ENCODE data around the gene CORIN. TPM values are rescaled to one million over a fixed set of nuclear protein-coding genes. Genes with fewer than 3 reads are reported as not detected.

The CORIN gene
- total and polyA plus RNA-seq, 2 donors (not counting 3 experiments of a cell fraction or from before 2014, with no cell fraction given): 0.07 to 0.40 TPM

- Histone ChIP-seq H3K36me3 (ENCODE audit: control insufficient read depth in 2 of 2, extremely low read depth in 1 of 2, insufficient read depth in 2 of 2, low read length in 2 of 2) (no peaks in the 10 kb centered on the region), H4K20me1 (replicated peaks; ENCODE audit: control insufficient read depth, extremely low read depth, insufficient read depth, low read length) (no peaks in the 10 kb centered on the region), H3K9ac (replicated peaks; ENCODE audit: extremely low read depth, insufficient read depth, low read length) (no peak overlapping the region), H3K9me1 (replicated peaks; ENCODE audit: control insufficient read depth, extremely low read depth, insufficient read depth, low read length) (no peaks in the 10 kb centered on the region), H3K79me2 (ENCODE audit: control insufficient read depth, insufficient read depth, low read length) (no peaks in the 10 kb centered on the region), H3K27ac (ENCODE audit: insufficient read depth, low read depth, low read length) (no peak overlapping the region), H2AFZ (ENCODE audit: low read depth, low read length) (no peak overlapping the region), H3K4me2 (ENCODE audit: insufficient read depth, low read length) (no peak overlapping the region), H3K27me3 (ENCODE audit: control insufficient read depth in 2 of 2, insufficient read depth in 2 of 2, low read length in 2 of 2) (peaks cover 9 to 10% of the 10 kb centered on the region in 2 experiments), H3K4me3 (replicated peaks in 1 of 3; ENCODE audit: insufficient read depth in 1 of 3, low read depth in 1 of 3, low read length in 3 of 3) (no peak overlapping the region), H3K4me1 (ENCODE audit: control insufficient read depth, extremely low read depth, insufficient read depth, low read length) (no peaks in the 10 kb centered on the region), H3K9me3 (replicated peaks; ENCODE audit: control insufficient read depth, insufficient read depth, low read length) (no peaks in the 10 kb centered on the region)
- BruUV-seq (replicated peaks): no TSS peak
- peak; percentile 56 for DNase-seq (ENCODE audit: low read depth, low spot score)
- POLR2A ChIA-PET: no interaction called here
- peak; percentile 74 for FAIRE-seq
- dilution Hi-C loops (cut with MboI; ENCODE audit: extremely low pct_ligation_motif_present, low sequenced_read_pairs): no loop called here
- no peak for TF ChIP-seq EZH2 (IDR thresholded peaks at IDR 0.05; ENCODE audit: borderline replicate concordance, low read depth, low read length, severe bottlenecking)
- TF ChIP-seq CTCF (IDR thresholded peaks at IDR 0.05; ENCODE audit: extremely low read depth in 1 of 2, insufficient read depth in 1 of 2, low read depth in 1 of 2, low read length in 2 of 2): peak; percentile 27 to 50
- CTCF ChIA-PET: interaction anchor here (0.6 to 2.2 kb wide), 31 partner anchors 10 to 440 kb away, joined by 3 to 58 read pairs (median 4); partner anchors contain the start of genes ATP10D and CORIN
- intact Hi-C loops (cut with micrococcal nuclease): loop anchor here (1.0 to 5.0 kb wide), 3 partner anchors 167 to 264 kb away; no protein-coding TSS in a partner anchor
Observed at GRCh38 chr4:47668810-47669408, 169.0 kb downstream of the CORIN start.

- Histone ChIP-seq H3K4me2 (ENCODE audit: insufficient read depth, low read length) (no peak overlapping the region), H2AFZ (ENCODE audit: low read depth, low read length) (no peak overlapping the region), H3K27ac (ENCODE audit: insufficient read depth, low read depth, low read length) (no peak overlapping the region), H3K36me3 (ENCODE audit: control insufficient read depth in 2 of 2, extremely low read depth in 1 of 2, insufficient read depth in 2 of 2, low read length in 2 of 2) (no peaks in the 10 kb centered on the region), H3K9me1 (replicated peaks; ENCODE audit: control insufficient read depth, extremely low read depth, insufficient read depth, low read length) (no peaks in the 10 kb centered on the region), H3K9me3 (replicated peaks; ENCODE audit: control insufficient read depth, insufficient read depth, low read length) (no peaks in the 10 kb centered on the region), H3K4me1 (ENCODE audit: control insufficient read depth, extremely low read depth, insufficient read depth, low read length) (no peaks in the 10 kb centered on the region), H3K4me3 (replicated peaks in 1 of 3; ENCODE audit: insufficient read depth in 1 of 3, low read depth in 1 of 3, low read length in 3 of 3) (no peak overlapping the region), H3K27me3 (ENCODE audit: control insufficient read depth in 2 of 2, insufficient read depth in 2 of 2, low read length in 2 of 2) (peaks cover 9 to 11% of the 10 kb centered on the region in 2 experiments), H3K79me2 (ENCODE audit: control insufficient read depth, insufficient read depth, low read length) (no peaks in the 10 kb centered on the region), H4K20me1 (replicated peaks; ENCODE audit: control insufficient read depth, extremely low read depth, insufficient read depth, low read length) (no peaks in the 10 kb centered on the region), H3K9ac (replicated peaks; ENCODE audit: extremely low read depth, insufficient read depth, low read length) (no peak overlapping the region)
- FAIRE-seq: no peak
- no TSS peak for BruUV-seq (replicated peaks)
- CTCF ChIA-PET: interaction anchor here (0.6 to 2.2 kb wide), 31 partner anchors 10 to 441 kb away, joined by 3 to 58 read pairs (median 4); partner anchors contain the start of genes ATP10D and CORIN
- POLR2A ChIA-PET: no interaction called here
- no peak for TF ChIP-seq POLR2AphosphoS5 (IDR thresholded peaks at IDR 0.05; ENCODE audit: insufficient read depth, low read depth, low read length)
- TF ChIP-seq MAX (IDR thresholded peaks at IDR 0.05; ENCODE audit: insufficient read depth, insufficient read length): no peak
- no peak for TF ChIP-seq FOS (IDR thresholded peaks at IDR 0.05; ENCODE audit: borderline replicate concordance, insufficient read depth, low read length)
- no peak for TF ChIP-seq MYC (IDR thresholded peaks at IDR 0.05; ENCODE audit: low read depth, low read length)
- TF ChIP-seq GATA2 (IDR thresholded peaks at IDR 0.05; ENCODE audit: insufficient read depth, insufficient read length, low read depth, low read length): no peak
- TF ChIP-seq EZH2 (IDR thresholded peaks at IDR 0.05; ENCODE audit: borderline replicate concordance, low read depth, low read length, severe bottlenecking): no peak
- no peak for TF ChIP-seq CTCF (IDR thresholded peaks at IDR 0.05; ENCODE audit: extremely low read depth in 1 of 2, insufficient read depth in 1 of 2, low read depth in 1 of 2, low read length in 2 of 2)
- no peak for TF ChIP-seq POLR2A (IDR thresholded peaks at IDR 0.05; ENCODE audit: low read depth, low read length)
- TF ChIP-seq JUN (IDR thresholded peaks at IDR 0.05; ENCODE audit: borderline replicate concordance, insufficient read depth, insufficient read length, low read depth): no peak
- DNase-seq (ENCODE audit: low read depth, low spot score): no peak
- intact Hi-C loops (cut with micrococcal nuclease) (loop anchor here (5.0 kb wide), 1 partner anchor 176 kb away; no protein-coding TSS in a partner anchor), dilution Hi-C loops (cut with MboI; ENCODE audit: extremely low pct_ligation_motif_present, low sequenced_read_pairs) (no loop called here)
Observed at GRCh38 chr4:47668256-47668655, 169.6 kb downstream of the CORIN start.
